NCI-H187 (cell line): ENCODE data around the gene PPP1R13B.
"Not testable (repeated sequence)": the region's sequence is repeated elsewhere in the genome, so short reads cannot be mapped to it uniquely, and the experiment has no call there.

Experiments used
- DNase-seq, 2 experiments: peaks; one replicate each; lab custom pipeline; 2025; lab: John Stamatoyannopoulos, UW

Gene PPP1R13B

DNA sequence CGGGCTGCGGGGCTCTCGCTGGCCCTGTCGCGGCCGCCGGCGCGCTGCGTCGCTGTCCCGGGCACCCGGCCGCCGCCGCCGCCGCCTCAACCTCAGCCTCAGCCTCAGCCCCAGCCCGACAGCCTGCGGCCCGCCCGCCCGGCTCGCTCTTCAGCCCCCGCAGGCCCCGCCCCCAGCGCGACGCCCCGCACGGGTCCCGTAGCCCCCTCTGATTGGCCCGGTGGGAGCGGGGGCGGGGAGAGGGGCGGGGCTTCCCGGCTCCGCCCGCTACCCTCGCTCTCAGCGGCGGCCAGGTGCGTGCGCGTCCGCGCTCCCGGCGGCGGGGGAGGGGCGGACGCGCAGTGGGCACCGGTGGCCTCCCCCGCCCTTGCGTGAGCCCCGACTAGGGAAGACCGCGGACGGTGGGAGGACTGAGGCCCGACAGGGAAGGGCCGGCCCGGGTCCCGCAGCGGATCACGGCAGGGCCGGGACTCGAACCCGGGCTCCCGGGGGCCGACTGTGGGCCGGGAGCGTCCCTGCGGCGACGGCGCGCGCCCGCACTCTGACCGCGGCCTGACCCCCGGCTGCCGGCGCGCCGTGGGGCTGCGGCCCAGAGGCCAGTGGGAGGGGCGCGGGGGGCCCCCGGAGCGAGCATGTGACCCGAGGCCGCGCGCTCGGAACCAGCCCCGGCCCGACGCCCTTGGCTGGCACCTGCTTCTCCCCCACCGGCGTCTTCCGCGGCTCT is at the start of gene PPP1R13B:
Gene PPP1R13B, minus strand, starts transcription at position 125 of the 724 bp plus-strand sequence. CDS start 268 bp downstream, outside the sequence.
- peak; percentile 91 to 96 for DNase-seq

- no peak for DNase-seq
These were observed 49.2 kb upstream of the PPP1R13B start for GRCh38 chr14:103896578-103896977.

- no peak for DNase-seq
These were observed 47.3 kb upstream of the PPP1R13B start for GRCh38 chr14:103894723-103895059.

DNA sequence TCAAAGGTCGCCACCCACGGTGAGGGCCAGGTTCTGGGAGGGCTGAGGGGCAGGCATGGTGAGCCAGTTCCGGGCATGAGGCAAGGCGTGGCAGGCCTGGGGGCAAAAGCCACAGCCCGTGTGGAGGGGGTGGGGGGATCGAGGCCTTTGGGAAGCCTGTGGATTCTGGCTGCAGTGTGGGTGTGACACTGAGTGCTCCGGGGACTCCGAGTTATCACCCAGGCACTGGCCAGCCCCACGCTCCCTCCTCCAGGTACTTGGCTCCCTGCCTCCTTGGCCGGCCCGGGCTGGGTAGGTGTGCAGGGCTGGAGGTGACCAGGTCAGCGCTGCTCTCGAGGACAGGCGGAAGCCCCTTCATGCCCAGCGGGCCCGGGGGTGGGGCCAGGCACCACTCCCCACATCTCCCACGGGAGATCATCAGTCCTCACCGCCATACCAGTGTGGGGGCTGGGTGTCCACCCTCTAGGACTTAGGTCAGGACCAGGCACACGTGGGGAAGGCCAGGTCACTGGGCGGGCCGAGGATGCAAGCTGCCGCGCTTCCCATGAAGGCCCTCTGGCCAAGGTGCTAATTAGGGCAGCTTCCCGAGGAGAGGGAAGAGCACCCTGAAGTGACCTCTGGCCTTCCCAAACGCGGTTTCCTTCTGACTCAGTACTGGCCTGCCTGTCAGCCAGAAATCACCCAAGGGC is 46.8 kb upstream of the PPP1R13B start:
- no peak for DNase-seq

DNA sequence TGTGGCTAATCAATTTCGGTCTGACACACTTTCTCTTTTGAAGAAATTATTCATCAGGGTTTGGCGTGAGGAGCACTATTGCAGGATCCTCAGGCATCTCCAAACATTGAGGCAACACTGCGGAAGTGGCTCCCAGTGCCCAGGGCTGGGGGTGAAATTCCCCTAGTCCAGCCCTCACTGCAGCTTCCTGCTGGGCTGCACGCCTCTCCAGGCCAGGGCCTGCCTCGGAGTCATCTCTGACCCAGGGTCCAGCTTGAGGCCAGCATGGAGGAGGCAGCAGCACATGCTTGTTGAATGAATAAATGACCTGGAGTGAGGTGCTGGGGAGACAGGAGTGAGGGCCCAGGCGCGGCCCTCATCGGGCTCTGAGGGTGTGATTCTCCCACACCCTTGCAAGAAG is 44.9 kb upstream of the PPP1R13B start:
- no peak for DNase-seq

DNA sequence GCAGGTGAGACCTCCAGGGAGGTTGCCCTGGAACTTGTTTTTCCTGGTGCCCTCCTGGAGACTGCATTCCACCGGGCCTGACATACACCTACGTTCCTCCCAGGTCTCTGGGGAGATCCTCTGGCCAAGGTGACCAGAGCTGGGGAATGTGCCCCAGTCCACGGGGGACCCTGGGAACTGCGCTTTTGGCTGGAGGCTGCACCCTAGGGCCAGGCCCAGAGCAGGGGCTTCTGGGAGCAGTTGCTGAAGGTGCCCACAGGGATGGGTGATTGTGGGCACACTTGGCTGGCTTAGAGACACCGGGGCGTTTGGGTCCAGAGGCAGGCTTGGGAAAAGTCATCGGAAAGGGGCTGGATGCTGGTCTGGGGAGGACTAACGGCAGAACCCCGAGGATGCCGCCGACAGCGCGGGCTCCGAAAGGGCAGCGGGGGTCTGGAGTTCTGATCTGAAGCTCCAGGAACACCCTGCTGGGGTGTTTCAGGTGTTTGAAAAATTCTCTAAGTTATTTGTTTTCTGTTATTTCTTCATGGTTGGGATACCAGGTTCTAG is 44.4 kb upstream of the PPP1R13B start:
- no peak for DNase-seq

DNA sequence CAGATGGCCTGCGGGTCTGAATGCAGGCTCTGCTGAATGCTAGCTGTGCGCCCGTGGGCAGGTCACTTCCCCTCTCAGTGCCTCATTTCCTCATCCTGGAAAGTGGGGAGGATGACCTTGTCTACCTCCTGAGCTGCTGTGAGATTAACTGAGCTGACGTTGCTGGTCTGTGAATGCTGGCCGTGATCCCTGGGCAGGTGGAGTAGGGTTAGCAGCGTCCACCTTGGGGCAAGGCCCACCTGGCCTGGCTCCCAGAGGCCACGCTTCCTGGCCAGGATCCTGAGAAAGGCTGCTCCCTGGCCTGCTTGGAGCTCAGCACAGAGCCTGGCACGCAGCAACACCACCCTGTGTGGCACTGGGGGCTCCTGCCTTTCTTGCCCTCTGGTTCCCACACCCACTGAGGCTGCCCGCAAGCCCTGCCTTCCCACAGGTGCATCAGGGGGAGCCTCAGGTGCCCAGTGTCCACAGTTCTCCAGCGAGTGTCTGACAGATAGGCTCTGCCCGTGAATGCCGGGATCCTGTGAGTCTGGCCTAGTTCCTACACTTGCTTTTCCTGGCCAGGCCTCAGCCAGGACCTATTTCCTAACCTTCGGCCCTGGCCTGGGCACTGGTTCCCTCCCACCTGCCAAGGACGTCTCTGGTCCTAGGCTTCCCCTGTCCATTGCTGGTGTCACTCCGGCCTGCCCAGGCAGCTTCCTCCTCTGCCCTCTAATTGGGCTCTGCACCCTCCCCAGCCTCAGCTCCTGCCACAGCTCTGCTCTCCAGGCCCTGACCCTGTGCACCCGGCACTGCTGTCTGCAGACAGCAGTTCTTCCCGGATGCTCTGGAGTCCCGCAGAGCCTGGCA is 43.7 kb upstream of the PPP1R13B start:
- no peak for DNase-seq

GRCh38 chr14:103890052-103890371 is 42.6 kb upstream of the PPP1R13B start:
- no peak for DNase-seq

DNA sequence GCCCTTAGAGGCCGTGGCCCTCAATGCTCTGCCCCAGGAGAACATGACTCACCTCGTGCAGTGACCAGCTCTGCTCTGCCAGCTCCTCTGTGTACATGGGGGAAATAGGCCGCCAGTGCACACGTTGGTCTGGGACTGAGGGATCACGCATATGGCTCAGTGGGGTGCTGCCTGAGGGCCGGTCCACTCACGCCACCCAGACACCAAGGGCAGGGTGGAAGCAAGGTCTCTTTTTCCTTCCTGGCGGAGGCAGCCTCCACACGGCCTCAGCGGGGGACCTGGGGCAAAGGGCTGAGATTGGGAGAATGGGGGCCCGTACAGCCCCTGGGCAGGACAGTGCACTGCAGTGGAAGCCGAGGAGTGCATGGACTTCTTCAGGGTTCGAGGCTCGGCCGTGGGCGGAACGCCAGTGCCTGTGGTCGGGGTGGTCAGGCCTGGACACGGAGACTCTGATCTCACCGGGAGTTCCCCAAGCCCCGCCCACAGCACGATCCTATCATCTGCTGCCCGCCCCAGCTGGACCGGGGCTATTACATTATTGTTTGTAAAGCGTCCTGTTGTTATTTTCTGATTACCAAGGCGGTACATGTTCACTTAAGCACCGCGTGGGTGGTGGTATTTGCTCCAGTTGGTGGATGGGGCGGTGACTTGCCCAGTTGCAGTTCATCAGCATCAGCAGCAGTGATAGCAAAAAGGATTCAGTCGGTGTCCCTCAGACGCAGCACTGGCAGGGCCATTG is 42.1 kb upstream of the PPP1R13B start:
- no peak for DNase-seq

DNA sequence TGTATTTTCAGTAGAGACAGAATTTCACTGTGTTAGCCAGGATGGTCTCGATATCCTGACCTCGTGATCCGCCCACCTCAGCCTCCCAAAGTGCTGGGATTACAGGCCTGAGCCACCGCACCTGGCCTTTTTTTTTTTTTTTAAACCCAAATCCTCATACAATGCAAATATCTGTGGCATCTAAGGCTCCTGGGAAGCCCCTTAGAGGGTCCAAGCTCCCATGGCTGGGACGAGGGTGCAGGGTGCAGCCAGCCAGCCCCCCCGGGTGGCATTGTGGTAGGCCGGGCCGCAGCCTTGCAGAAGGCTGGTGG is 41.6 kb upstream of the PPP1R13B start:
- not testable (repeated sequence) for DNase-seq

- DNase-seq, result no peak
These were observed 40.3 kb upstream of the PPP1R13B start for GRCh38 chr14:103887557-103888115.

GRCh38 chr14:103887170-103887501 is 39.8 kb upstream of the PPP1R13B start:
- no peak for DNase-seq

GRCh38 chr14:103886304-103887169 is 39.2 kb upstream of the PPP1R13B start:
- no peak for DNase-seq

DNA sequence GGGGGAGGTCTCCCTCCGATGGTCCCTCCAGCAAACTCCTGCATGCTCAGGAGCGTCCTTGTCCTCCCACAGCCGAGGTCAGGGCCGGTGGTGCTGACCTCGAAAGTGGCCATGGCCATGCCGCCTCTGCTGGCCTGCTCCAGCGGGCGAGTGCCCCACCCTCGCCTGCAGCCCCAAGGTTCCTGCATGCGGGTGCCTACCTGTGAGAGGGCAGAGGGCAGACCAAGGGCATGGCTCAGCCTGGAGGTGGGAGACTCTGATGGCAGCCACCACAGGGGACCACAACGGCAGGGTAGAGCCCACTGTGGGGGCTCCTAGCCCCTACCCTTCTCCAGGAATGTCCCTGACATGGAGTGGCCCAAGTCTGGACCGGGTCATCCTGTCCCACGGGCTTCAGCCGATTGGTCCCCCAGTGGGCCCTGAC is 38.1 kb upstream of the PPP1R13B start:
- no peak for DNase-seq

- DNase-seq, result no peak
These were observed 37.5 kb upstream of the PPP1R13B start for GRCh38 chr14:103884854-103885253.

DNA sequence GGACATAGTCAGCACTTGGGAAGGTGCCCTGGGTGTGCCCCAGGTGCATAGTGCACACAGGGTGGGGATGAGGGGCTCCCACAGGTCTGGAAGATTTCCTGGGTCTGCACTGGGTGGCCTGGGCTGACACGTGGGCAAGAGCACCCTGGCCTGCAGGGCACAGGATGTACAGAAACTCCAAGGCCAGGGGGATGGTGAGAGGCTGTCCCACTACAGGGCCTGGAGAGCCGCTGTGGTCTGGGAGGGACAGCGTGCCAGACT is 35.8 kb upstream of the PPP1R13B start:
- no peak for DNase-seq

DNA sequence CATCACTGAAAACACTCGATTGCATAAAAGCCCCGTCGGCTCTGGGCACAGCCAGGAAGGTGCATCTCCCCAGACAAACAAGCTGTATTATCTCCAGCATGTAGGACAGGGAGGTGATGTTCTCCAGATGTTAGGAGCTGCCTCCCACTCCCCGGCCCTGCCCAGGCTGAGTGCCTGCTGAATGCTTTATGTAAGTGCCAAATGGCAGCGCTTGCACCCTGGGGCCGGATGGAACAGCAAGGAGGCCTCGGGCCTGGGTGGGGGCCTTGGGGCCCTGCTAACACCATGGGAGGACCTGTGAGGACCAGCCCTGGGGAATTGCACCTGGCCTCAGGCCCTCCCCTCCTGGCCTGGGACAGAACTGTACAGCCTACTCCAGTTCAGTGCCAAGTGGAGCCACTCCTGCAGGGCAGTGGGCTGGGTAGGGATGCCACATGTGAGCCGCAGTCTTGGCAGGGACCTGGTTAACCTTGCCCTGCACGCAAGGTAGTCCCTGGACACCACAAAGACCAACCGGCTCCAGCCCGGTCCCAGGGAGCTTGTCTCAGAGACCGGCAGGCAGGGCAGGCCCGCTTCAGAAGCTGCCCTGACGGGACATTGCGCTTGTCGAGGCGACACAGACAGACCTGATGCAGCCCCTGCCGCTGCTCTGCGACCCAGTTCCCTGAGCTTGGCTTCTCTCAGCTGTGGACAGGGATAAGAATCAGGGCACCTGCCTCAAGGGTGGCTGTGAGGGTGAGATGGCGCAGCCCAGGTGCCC is 35.3 kb upstream of the PPP1R13B start:
- DNase-seq, result no peak

- no peak for DNase-seq
These were observed 34.2 kb upstream of the PPP1R13B start for GRCh38 chr14:103881268-103882201.
